HG03025 (cell line): ENCODE results near the gene FRY.

Experiments
- ATAC-seq: cut with Tn5 transposase; IDR thresholded peaks from one replicate; pipeline ENCODE4 v1.9.1; 2021; ENCODE audit warnings: mild to moderate bottlenecking, moderate library complexity; ENCODE audit not compliant: unreplicated experiment, low FRiP score

FRY gene

DNA sequence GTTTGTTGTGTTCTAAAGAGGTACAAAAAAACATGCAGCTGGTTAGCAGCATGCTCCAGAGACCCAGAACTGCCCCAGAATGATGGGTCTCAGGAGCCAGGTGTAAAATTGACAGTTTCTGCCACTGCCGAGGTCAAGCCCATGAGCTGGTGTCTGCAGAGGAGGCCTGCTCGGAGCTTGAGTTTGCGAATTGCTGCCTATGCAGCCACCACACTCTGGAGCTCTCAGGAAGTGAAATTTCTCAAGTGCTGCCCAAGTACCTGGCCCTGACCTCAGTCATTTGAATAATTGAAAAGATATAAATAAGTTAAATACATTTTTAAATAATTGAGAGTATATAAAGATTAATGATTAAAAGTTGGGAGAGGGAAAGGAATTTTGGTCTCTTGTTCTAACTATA lies 217.2 kb downstream of the FRY start:
- ATAC-seq = no peak

- ATAC-seq = no peak
Measured at GRCh38 chr13:32252812-32253438, 221.4 kb downstream of the FRY start.

DNA sequence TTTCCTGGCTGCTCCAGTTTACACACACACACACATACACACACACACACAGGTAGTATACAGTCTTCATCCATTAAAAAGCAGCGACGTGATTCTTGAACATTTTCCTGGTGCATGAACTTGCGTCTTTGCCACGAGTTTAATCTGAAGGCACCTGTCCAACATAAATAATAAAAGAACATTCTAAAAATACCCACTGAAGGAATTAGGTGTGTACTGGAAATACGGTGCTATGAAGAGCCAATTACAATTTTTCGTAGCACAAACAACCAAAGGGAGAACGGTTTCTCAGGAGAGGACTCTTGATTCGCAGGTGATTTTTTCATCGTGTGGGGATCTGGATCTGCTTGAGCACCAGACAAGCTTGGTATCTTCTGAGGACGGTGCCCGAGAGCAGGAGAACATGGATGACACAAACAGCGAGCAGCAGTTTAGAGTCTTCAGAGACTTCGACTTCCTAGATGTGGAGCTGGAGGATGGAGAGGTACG lies 222.4 kb downstream of the FRY start:
- ATAC-seq = no peak

GRCh38 chr13:32254416-32254815 lies 222.8 kb downstream of the FRY start:
- no peak for ATAC-seq

DNA sequence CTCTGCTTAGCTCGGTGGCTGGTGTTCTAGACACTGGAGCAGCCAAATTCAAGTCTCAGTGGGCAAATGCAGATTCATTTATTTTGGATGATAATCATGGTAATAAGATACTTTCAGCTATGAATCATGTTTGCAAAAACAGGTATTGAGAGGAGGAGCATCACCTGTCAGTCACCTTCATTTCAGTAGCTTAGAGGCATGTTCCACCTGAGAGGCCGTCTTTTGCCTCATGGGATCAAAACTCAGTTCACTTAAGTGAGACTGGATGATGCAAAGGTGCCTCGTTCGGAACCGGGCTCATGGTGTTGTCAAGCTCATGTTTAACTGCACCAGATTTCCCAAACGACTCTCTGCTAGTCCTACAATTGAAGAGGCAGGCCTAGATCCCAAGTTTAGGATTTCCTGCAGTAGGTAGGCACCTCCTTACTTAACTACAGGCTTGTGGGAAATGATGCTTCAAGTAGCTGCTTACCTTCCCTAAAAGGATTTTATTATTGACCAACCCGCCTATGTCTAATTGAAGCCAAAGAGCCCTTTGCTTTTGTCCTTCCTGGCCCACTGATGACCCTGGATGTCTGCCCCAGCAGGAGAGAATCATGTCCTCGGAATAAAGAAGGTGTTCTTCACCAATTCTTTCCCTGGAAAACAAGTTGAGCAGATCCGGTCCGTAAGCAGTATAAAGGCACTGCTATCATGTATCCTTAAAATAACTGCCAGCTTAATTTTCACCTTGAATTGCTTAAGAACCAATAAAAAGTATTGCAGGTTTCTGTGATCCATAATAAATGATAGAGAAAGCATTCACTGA lies 223.5 kb downstream of the FRY start:
- no peak for ATAC-seq

DNA sequence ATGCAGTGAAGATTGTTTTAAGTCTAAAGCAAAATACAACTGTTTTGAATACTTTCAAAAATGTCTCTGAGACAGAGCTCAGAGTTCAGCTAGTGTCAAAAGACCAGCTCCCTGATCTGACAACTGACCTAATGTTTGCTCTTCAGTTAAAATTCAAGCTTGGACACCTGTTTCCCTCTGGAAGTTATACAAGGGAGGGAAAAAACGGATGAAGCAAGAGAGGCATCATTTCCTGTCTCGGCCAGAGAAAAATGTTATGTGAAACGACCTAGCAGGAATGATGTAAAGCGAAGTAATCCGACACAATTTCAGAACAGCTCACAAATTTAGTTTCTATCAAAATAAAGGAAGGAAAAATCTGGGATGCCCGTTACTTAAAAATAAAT lies 224.1 kb downstream of the FRY start:
- no peak for ATAC-seq

GRCh38 chr13:32256243-32256642 lies 224.7 kb downstream of the FRY start:
- ATAC-seq = no peak

GRCh38 chr13:32257649-32258048 lies 226.1 kb downstream of the FRY start:
- ATAC-seq = no peak

DNA sequence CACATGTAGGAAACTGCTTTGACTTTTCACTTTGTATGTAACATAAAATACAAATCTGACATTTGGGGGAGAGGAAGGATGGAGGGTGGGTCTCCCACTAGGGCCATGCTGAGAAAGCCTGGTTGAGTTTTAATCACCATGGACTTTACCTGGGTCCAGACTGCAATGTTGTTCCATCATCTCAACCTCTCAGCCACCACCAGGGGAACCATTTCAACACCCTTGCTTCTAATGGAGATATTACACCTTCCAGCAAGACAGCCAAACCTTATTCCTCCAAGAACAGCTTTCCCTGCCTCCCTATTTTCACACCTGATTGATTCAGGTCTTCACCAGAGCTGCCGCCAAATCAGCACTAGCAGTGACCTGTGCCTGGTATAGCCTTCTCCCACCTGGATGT lies 227.5 kb downstream of the FRY start:
- no peak for ATAC-seq

DNA sequence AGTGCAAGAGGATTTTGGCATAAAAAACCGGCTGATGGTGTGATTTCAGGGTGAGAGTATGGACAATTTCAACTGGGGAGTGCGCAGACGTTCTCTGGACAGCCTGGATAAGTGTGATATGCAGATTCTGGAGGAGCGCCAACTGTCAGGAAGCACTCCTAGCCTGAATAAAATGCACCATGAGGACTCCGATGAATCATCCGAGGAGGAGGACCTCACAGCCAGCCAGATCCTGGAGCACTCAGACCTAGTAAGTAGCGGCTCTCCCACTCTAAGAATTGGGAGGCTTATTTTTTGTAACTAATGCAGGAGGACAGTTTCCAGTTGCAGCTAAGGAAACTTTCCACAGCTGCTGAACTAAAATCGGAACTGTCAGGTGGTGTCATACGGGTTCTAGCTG lies 230.0 kb downstream of the FRY start:
- no peak for ATAC-seq

GRCh38 chr13:32262165-32262564 lies 230.6 kb downstream of the FRY start:
- ATAC-seq = no peak

DNA sequence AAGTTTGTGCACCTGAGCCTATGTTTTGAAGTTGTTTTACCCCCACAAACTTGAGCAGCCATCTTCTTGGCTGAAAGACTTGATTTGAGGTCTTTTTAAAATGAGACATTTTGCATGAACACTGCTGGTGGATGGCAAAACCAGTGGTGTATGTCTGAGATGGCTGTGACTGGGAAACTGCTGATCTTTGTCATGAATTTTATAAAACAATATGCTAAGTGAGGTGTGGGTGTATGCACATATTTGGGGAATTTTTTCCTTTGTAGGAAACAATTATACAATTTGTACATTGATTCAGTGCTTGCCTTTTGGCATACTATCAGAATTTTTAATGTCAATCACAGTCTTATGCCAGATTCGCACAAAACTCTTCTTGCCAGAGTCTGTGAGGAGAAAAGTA lies 231.0 kb downstream of the FRY start:
- no peak for ATAC-seq

DNA sequence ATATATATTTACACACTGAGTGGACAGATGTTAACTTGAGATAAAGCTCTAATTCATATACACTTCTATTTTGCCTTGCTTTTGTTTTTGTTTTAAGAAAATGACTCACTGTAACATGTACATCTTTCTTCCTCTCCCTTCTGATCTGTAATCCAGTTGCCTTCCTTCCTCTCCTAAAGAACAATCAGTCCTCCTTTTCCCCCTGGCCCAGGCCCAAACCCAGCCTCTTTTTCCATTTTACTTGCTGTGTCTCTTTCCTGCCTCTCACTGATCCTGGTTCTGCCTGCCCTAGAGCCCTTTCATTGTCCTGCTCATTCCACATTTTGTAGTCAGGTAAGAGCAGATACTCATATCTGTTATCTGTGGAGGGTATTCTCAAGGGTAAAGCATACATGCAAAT lies 232.8 kb downstream of the FRY start:
- no peak for ATAC-seq

DNA sequence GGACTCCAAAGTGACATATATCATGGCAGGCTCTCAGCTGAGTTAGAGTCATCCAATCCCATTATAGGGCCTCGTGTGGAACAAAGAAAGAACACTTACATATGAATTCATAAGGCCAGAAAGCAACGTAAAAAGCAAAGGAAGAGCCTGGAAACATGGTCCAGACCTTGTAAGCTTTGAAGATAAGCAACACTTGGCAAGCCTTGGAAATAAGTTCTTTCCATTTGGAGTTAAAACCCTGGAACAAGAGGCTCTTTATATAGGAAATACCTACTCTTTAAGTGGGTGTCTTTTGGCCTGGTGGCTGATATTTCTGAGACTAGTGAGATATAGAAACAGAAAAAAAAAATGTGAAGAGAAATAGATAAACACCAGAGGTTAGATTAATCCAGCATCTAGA lies 234.2 kb downstream of the FRY start:
- no peak for ATAC-seq

GRCh38 chr13:32266130-32266529 lies 234.6 kb downstream of the FRY start:
- ATAC-seq = no peak

DNA sequence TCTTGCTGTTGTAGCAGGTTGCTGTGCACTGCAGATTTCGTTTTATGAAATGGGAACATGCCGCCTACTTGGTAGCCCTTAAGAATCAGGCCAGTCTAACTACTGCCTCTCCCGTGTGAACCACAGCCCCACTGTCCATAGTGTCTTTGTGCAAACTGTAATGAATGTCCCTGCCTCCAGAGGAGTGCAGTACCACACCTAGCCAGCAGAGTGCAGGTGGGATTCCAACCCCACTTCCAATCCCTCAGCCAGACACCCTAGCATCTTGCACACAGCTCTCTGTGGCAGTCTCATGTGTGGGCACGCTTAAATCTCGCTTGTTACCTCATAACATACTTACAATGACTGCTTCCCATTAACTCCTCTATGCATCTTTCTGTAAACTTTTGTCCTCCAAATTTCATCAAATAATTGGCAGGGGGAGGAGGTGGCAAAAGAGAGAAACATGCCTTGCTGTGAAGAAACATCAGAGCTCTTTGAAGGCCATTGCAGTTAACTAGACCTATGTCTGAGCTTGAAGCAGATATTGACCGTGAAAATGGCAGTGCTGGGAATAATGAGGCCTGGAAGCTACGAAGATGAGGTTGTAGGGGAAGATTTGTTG lies 236.4 kb downstream of the FRY start:
- no peak for ATAC-seq

GRCh38 chr13:32272021-32272683 lies 240.6 kb downstream of the FRY start:
- no peak for ATAC-seq

- ATAC-seq = no peak
Measured at GRCh38 chr13:32277839-32278238, 246.3 kb downstream of the FRY start.

GRCh38 chr13:32278426-32278825 lies 246.9 kb downstream of the FRY start:
- ATAC-seq = no peak

GRCh38 chr13:32281096-32281495 lies 249.5 kb downstream of the FRY start:
- no peak for ATAC-seq

GRCh38 chr13:32282096-32282711 lies 250.6 kb downstream of the FRY start:
- no peak for ATAC-seq
